Endometrial microvascular endothelial cells (primary cell): Measurements from ENCODE around the gene B4GALT5. TPM values are rescaled to one million over a fixed set of nuclear protein-coding genes. Genes with fewer than 3 reads are reported as not detected.
"Not testable (repeated sequence)": the region's sequence is repeated elsewhere in the genome, so short reads cannot be mapped to it uniquely, and the experiment has no call there.

Experiments used
- in situ Hi-C: cut with HindIII; loops from 2 replicates; pipeline ENCODE4 v1.10.0; 2017; ENCODE audit warnings: low sequenced_read_pairs, low pct_unique_long_range_greater_than_20kb; ENCODE audit errors: inconsistent ontology term
- total RNA-seq: library from RNA; depleted of rRNA; stranded (reverse); fragments of >200 nt; gene quantifications from one replicate; pipeline ENCODE4 v1.2.3, GENCODE V29; 2015; ENCODE audit errors: inconsistent ontology term

The B4GALT5 gene
- total RNA-seq, 1 donor from 2014 or later = 30.7 TPM

DNA sequence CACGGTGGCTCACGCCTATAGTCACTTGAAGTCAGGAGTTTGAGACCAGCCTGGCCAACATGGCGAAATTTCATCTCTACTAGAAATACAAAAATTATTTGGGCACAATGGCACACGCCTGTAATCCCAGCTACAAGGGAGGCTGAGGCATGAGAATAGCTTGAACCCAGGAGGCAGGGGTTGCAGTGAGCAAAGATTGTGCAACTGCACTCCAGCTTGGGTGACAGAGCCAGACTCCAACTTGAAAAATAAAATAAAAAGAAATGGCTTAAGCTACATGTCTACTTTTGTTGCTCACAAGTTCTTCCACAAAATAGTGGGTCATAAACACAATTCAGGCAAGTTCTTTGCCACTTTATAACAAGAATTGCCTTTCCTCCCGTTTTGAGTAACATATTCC is 27.1 kb upstream of the B4GALT5 start:
- in situ Hi-C loops = no loop called here

DNA sequence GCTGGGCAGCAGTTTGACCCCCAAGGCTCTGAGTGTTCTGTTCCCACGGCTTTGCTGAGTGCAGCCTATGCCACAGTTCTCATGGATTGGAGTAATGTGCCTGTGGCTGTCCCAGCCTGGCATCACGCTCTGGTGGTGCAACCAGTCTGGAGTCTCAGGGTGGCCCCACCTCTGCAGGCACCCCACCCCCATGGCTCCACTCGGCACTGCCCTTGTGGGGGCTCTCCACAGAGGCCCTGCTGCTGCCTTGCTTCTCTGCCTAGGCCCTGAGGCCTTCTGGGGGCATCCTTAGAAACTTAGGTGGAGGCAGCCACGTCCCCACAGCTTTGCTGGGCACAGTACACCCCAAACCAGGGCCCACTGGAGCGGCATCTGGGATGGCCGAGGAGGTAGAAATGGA is 25.4 kb upstream of the B4GALT5 start:
- in situ Hi-C loops = no loop called here

DNA sequence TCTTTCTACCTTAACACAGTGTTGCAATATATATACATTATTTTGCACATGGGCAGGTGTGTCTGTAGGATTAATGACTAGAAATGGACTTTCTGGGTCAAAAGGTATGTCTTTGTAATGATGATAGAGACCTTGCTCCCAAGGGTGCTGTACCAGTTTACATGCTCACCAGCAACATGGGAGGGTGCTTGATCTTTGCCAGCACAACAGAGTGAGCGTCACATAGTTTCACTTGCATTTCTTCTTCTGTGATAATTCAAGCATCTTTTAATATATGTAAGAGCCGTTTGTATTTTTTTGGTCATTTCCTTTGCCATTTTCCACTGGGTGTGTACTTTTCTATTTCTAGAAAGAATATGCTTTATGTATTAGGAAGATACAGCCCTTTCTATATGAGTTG is 23.6 kb upstream of the B4GALT5 start:
- in situ Hi-C loops = no loop called here

DNA sequence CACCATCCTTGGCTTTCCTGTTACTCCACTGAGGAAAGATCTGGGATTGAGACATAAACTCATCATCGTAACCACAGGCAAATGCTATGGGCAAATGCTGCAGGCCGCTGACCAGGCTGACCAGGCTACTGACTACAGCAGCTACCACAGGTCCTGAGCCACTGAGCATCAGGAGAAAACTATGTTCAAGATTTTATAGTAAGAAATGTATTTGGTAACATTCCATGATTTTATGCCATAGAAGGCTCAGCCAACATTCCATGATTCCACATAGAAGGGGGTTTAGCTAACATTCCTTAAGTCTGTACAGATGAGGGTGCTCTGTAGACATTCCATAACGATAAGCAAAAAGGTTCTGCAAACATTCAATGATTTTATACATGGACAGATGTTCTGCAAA is 16.1 kb upstream of the B4GALT5 start:
- in situ Hi-C loops = no loop called here

DNA sequence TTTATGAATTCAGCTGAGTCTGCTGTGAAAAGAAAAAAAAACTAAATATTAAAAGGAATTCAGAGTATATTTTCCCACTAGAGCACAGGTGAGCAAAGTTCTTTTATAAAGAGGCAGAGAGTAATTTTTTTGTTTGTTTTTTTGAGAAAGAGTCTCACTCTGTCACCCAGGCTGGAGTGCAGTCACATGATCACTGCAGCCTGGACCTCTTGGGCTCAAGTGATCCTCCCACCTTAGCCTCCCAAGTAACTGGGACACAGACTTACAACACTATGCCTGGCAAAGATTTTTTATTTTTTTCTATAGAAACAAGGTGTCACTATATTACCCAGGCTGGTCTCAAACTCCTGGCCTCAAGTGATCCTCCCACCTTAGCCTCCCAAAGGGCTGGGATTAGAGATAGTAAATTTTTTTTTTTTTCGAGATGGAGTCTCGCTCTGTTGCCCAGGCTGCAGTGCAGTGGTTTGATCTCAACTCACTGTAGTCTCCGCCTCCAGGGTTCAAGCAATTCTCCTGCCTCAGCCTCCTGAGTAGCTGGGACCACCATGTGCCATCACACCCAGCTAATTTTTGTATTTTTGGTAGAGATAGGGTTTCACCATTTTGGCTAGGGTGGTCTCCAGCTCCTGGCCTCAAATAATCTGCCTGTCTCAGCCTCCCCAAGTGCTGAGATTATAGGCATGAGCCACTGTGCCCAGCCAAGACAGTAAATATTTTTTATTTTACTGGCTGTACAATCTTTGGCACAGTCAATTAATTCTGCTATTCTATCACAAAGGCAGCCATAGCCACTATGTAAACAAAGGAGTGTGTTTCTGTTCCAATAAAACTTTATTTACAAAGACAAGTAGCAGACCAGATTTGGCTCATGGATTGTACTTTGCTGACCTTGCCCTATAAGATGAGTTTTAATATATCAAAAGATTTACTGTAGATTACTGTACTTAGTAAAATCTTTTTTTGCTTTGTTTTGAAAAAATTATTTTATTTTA is 14.5 kb upstream of the B4GALT5 start:
- in situ Hi-C loops = no loop called here

DNA sequence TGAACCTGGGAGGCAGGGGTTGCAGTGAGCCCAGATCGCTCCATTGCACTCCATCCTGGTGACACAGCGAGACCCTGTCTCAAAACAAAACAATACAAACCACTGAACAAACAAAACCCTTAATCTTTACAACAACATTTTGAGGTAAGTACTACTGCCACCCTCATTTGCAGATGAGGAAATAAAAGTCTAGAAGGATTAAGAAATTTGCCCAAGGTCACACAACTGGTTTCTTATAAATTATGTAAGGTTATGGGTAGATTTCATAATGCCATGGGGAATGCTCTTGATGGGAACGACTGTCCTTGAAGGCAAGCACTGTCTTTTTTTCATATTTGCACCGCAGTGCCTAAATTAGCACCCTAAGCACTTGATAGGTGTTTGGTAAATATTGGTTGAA is 13.8 kb upstream of the B4GALT5 start:
- in situ Hi-C loops = no loop called here

DNA sequence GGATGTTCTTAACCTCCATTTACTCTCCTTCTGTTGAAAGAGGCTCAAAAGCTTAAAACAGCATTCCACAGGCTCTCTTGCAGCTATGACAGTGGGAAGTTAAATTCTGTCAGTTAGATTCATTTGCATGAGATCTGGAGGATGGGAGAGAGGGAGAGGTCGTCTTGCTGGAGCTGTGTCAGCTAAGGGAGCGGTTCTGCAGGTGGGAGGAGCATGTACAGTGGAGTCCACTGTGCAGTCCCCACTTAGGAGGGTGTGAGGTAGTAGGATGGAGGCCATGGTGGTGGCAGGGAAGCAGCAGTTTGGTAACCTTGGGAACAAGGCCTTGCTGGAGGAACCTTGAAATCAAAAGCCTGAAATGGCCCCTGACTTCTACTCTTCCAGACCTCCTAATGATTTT is 12.0 kb upstream of the B4GALT5 start:
- in situ Hi-C loops = no loop called here

DNA sequence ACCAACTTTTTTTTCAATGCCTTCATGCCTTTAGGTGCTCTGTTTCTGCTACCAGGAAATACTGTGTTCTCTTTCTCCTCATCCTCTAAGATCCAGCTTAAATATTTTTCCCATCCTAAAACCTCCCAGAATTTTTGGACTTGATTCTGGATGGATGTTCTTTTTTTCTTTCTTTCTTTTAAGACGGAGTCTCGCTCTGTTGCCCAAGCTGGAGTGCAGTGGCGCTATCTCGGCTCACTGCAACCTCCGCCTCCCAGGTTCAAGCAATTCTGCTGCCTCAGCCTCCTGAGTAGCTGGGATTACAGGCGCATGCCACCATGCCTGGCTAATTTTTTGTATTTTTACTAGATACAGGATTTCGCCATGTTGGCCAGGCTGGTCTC is 11.5 kb upstream of the B4GALT5 start:
- in situ Hi-C loops = not testable (repeated sequence)

DNA sequence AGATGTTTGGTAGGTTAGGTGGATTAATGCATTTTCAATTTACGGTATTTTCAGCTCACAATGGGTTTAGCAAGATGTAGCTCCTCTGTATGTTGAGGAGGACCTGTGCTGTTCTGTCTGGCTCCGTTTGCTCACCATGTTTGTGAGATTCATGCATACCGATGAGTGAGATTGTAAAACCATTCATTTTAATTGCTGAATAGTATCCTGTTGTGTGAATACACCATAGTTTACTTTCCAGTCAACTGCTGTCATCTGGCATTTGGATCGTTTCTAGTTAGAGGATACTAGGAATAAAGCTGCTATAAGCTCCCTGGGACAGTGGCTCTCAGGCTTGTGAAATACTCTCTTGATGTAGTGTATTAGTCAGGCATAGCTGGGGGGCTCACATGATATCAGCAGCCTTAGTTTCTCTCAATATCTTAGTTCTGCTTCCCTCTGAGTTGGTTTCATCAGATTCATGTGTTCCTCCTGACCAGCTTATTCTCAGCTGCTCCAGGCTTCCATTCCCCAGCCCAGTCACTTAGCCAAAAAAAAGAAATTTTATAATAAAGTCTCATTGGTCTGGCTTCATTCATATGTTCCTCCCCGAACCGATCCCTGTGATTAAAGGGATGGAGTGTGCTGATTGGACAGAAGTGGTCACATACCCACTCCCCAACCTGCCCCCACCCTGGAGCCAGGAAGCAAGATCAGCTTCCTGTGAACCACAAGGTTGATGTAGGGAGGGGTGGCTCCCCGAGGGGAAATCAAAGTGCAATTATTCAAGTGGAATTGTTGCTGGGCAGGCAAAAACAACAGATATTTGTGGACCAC is 10.9 kb upstream of the B4GALT5 start:
- in situ Hi-C loops = no loop called here

DNA sequence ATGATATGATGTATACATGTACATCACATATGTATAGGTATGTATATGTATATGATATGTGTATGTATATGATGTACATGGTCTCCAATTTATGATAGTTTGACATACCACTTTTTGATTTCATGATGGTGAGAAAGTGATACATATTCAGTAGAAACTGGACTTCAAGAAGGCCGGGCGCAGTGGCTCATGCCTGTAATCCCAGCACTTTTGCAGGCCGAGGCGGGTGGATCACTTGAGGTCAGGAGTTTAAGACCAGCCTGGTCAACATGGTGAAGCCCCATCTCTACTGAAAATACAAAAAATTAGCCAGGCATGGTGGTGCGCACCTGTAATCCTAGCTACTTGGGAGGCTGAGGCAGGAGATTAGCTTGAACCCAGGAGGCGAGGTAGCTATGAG is 10.1 kb upstream of the B4GALT5 start:
- in situ Hi-C loops = not testable (repeated sequence)

DNA sequence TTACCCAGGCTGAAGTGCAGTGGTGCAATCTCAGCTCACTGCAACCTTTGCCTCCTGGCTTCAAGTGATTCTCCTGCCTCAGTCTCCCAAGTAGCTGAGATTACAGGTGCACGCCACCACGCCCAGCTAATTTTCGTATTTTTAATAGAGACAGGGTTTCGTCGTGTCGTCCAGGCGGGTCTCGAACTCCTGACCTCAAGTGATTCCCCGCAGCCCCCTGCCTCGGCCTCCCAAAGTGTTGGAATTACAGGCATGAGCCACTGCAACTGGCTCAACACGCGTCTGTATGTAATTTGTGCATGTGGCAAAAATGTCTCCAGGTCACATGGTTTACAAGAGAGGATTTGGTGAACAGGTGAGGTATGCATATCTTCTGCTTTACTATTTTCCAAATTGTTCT is 7.6 kb upstream of the B4GALT5 start:
- in situ Hi-C loops = not testable (repeated sequence)

DNA sequence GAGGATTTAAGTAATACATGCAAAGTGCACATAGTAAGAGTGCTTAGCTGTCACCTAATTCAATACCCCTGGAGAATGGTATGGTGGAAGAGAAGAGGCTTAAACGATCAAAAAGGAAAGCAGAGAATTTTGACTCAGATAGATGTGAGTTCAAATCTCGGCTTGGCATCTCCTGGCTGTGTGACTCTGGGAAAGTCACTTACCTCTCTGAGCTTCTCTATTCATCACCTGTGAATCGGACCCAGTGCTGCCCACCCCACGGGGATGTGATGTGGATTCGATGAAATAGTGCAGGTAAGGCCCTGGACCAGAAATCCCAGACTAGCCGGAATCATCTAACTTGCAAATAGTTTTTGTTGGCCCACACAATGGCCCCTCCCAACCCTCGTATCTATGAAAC is 1.8 kb upstream of the B4GALT5 start:
- in situ Hi-C loops = no loop called here

DNA sequence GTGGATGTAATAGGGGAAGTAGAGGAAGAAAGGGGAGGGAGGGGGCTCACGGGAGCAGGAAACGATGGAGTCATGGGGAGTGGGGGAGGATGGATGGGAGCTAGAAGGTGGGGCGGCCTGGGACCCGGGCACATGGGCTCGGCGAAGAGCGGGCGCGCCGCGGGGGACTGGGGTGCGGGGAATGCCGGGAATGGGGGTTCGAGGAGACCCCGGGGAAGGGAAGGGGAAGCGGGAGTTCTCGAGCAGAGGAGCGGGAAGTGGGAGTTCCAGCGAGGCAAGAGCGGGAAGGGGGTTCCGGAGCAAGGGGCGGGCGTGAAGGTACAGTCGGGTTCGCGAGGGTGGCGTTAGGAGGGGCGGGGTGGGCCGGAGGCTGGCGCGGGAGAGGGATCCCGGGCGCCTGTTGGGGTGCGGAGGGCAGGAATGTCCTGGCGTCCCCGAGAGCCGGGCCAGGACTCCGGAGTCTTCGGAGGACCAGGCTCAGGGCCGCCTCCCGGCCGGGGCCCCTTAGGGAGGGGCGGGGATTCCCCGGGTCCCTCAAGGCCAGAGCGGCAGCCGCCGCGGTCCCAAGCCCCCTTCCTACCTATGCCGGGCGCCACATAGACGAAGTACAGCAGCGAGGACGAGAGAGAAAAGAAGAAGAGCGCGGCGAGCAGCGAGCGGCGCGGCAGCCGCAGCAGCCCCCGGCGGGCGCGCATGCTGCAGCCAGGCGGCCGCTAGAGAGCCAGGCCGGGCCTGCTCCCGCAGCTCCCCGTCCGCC is 504 bp downstream of the B4GALT5 start:
- in situ Hi-C loops = no loop called here

DNA sequence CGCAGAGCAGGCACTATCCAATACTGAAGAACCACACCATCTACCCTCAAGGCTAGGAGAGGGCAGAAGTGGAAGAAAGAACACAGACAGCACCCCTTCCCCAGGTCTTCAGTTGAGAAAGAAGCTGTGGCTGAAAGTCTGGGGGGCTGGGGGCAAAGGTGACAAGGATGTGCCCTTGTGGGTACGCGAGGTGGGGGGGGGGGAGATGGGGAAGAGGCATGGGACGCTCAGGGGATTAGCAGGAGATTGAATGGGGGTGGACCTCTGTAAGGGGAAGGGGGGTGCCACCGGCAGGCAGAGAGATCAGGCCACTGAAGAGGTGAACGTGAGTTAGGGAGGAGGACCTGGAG is 1.1 kb downstream of the B4GALT5 start:
- in situ Hi-C loops = no loop called here

DNA sequence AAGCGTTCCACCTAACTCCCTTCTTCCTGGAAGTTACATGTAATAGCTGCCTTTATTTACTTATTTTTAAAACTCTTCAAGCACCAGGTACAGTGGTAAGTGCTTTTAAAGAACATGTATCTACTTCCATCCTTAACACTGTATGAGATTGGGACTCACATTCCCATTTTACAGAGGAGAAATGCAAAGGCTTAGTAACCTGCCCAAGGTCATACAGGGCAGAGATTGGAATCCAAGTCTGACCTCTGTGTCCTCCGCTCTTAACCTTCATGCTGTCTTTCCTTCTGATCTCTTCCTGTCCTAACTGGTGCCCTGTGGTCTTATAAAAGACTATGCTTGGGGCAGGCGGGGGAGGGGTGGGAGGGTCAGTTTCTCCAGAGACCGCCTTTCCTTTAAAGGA is 1.6 kb downstream of the B4GALT5 start:
- in situ Hi-C loops = no loop called here

DNA sequence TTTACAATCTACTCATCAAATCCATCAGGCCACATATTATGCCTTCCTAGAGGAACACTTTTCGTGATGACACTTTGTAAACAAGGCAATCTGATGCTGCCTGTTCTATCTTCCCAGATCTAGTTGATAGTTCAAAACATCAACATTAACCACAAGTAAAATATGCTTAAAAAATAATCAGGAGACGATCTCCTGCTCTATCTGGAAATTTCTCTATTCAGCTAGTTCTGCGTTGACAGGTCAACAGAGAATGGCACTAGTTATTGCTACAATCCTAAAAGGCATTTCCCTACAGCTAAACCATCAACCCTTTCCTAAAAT is 2.1 kb downstream of the B4GALT5 start:
- in situ Hi-C loops = no loop called here

DNA sequence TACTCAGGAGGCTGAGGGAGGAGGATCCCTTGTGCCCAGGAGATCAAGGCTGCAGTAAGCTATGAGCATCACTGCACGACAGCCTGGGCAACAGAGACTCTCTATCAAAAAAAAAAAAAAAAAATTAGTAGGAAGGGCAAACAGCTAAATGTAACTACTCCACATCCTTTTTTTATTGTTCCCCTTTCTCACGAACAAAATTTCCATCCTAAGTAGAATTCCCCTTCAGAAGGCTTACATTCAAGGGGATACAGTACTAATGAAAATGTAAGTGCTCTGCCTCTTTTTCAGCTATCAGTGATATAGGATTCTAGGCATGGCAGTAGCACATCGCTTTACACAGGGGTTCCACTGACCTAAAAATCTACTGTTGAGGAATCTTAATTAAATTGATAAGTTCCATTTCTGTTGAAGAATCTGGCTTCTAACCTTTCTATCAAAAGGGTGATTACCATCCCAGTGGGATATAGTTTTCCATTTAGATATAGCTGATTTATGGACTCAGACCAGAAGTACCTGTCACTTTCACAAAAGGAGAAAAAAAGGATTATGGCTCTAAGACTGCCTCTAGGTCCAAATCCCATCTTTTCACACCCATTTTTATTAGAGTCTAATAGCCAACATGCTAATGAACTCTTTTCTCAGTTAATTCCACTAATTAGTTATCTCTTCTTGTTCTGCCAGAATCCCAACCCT is 2.6 kb downstream of the B4GALT5 start:
- in situ Hi-C loops = no loop called here

DNA sequence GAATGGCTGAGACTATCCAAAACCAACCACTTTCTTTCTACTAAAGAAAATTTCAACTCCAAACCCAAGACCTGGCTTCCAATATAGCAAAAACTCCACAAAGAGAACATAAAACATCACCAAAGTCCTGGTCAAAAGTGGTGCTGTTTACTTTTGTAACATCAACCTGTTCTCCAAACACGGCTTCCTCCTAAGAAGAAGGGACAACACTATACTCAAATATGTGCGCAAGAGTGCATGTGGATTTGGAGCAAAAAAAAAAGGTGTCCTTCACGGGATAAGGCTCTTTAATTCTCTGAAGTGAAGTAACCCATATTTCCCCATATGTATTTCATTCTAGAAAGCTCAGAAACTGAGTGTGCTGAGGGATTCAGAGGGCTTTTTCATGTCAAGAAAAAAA is 6.6 kb downstream of the B4GALT5 start:
- in situ Hi-C loops = no loop called here

DNA sequence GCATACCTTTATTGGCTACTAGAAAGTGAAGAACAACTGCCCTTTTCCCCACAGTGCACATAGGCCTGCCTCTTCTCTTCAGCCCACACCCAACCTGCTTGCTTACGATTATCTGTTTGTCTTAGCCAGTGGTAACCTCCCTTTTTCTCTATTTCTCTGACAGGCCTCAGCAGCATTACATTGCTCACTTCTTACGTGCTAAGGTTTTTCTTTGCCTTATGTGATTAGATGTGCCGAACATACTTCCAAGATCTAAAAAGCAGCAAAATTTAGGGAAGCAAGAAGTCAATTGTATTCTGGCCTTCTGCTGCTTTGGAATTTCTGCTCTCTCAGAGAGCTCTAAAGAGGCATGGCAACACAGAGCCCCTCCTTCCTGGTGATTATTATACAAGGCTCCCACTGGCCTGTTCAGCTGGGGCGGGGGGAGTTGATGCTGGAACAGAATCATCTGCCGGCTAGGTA is 7.0 kb downstream of the B4GALT5 start:
- in situ Hi-C loops = no loop called here
